Activated T-cell treated with anti-CD3 and anti-CD28 coated beads, Interleukin-2, amount 50 U/mL, for 72 hours (primary cell): ENCODE results near the gene PTPRK. TPM values are rescaled to one million over a fixed set of nuclear protein-coding genes. Genes with fewer than 3 reads are reported as not detected.
"Not testable (repeated sequence)": the region's sequence is repeated elsewhere in the genome, so short reads cannot be mapped to it uniquely, and the experiment has no call there.

Experiments used
- ATAC-seq, 2 donors: fragments of 150-1000 bp; cut with Tn5 transposase; replicated peaks in 1 of 2; 2 replicates each; pipeline ENCODE4 v1.10.0; 2021; ENCODE audit warnings: moderate library complexity in 2 of 2, mild to moderate bottlenecking in 1 of 2
- DNase-seq, 2 donors: peaks; one replicate each; pipeline ENCODE4 v3.0.0; 2021 to 2022; ENCODE audit warnings: mixed read lengths in 1 of 2
- H3K27ac Mint-ChIP-seq: one replicate; pipeline ENCODE4 v1.8.0; 2022; ENCODE audit warnings: mild to moderate bottlenecking, moderate library complexity, mixed read lengths
- H3K27me3 Mint-ChIP-seq: one replicate; pipeline ENCODE4 v1.8.0; 2022; ENCODE audit warnings: low read depth, mixed read lengths
- H3K36me3 Mint-ChIP-seq, 2 donors: one replicate each; pipeline ENCODE4 v1.8.0; 2022; ENCODE audit warnings: mixed read lengths in 2 of 2, mild to moderate bottlenecking in 1 of 2; ENCODE audit not compliant: insufficient read depth in 2 of 2
- H3K4me1 Mint-ChIP-seq: one replicate; pipeline ENCODE4 v1.8.0; 2022; ENCODE audit warnings: low read depth, mixed read lengths
- H3K4me3 Mint-ChIP-seq, 2 donors: one replicate each; pipeline ENCODE4 v1.8.0; 2022; ENCODE audit warnings: mild to moderate bottlenecking in 2 of 2, mixed read lengths in 2 of 2, moderate library complexity in 2 of 2
- H3K9me3 Mint-ChIP-seq, 2 donors: one replicate each; pipeline ENCODE4 v1.8.0; 2022; ENCODE audit warnings: mixed read lengths in 2 of 2
- total RNA-seq, 2 donors: library from RNA; stranded (reverse); gene quantifications; one replicate each; pipeline ENCODE4 v1.2.3, GENCODE V29; 2022

The PTPRK gene
- total RNA-seq, 2 donors from 2014 or later, result 3.8 to 6.4 TPM

DNA sequence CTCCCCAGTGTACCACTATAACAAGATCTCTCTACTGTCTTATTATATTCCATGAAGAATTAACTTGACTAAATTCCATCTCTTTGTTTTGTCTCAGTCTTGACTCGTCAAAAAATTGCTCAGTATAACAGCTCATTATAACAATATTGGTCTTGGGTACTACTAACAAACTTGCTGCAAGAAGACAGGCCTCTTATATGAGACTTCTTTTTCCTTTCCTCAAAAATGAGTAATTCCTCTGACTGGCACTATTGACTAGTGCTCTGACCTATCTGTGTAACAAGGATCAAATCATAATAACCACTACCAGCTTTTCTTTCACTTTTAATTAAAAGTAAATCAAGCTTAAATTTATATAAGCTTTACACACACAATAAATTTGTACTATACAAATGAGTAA is 528.3 kb downstream of the PTPRK start:
- peak overlapping the region; percentile 95 for H3K27ac Mint-ChIP-seq
- peak overlapping the region; percentile 52 to 88 for H3K4me3 Mint-ChIP-seq
- no peaks in the 10 kb centered on the region for H3K27me3 Mint-ChIP-seq
- peaks cover 0 to 4% of the 10 kb centered on the region in 2 donors for H3K36me3 Mint-ChIP-seq
- ATAC-seq (peak; percentile 70 to 87), DNase-seq (no peak)
- peaks cover 0 to 1% of the 10 kb centered on the region in 2 donors for H3K9me3 Mint-ChIP-seq
- peaks cover 32% of the 10 kb centered on the region for H3K4me1 Mint-ChIP-seq

DNA sequence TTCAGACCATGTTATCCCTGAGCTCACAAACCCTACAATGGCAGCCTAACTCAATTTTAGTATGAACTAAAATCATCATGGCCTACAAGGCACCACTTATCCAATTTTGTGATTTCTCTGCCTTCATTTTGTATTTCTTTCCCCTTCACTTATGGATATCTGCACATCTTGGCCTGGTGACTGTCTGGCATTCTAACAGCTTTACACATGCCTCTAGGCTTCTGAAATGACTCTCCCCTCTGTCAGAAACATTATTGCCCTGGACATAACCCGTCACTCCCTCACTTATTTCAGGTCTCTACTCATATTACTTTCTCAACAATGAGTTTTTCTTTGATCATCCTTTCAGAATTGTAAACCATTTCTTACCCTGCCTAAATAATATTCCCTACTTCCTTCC is 530.3 kb downstream of the PTPRK start:
- H3K4me1 Mint-ChIP-seq, result peaks cover 17% of the 10 kb centered on the region
- DNase-seq (no peak), ATAC-seq (peak in 1 of 2 donors; percentile 45)
- peaks cover 0 to 1% of the 10 kb centered on the region in 2 donors for H3K9me3 Mint-ChIP-seq
- peak overlapping the region; percentile 1 for H3K27ac Mint-ChIP-seq
- H3K27me3 Mint-ChIP-seq, result no peaks in the 10 kb centered on the region
- peaks cover 0 to 4% of the 10 kb centered on the region in 2 donors for H3K36me3 Mint-ChIP-seq
- H3K4me3 Mint-ChIP-seq, result peak overlapping the region in 1 of 2 donors; percentile 1

DNA sequence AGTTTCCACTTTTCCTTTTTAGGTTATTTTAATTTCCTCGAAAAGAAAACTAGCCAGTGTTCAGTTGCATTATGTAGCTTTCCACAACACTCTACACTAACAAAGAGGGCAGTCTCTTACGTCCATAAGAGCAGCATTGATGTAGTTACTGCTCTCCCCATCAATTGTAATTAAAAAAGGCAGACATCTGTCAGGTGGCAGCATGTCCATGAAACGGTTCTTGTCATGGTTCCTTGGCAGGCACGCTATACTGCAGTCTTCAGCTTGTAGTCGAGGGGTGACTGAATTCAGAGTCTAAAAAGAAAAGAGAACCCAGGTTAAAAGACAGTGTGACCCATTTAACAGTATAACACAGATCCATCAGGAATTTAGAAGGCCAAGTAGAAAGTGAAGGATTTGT is 539.4 kb downstream of the PTPRK start:
- Mint-ChIP-seq H3K4me3 (peak overlapping the region in 1 of 2 donors; percentile 14), H3K36me3 (peaks cover 4 to 5% of the 10 kb centered on the region in 2 donors), H3K27ac (peak overlapping the region; percentile 54), H3K9me3 (peaks cover 2 to 3% of the 10 kb centered on the region in 2 donors), H3K4me1 (peaks cover 19% of the 10 kb centered on the region), H3K27me3 (no peaks in the 10 kb centered on the region)
- DNase-seq (no peak), ATAC-seq (no peak)

- peaks cover 32% of the 10 kb centered on the region for H3K4me1 Mint-ChIP-seq
- H3K4me3 Mint-ChIP-seq, result peak overlapping the region; percentile 72 to 79
- not testable (repeated sequence) for H3K9me3 Mint-ChIP-seq
Measured at GRCh38 chr6:127978185-127978584, 542.2 kb downstream of the PTPRK start.

GRCh38 chr6:127976796-127977195 is 543.6 kb downstream of the PTPRK start:
- H3K4me3 Mint-ChIP-seq, result no peak overlapping the region
- peaks cover 44% of the 10 kb centered on the region for H3K4me1 Mint-ChIP-seq
- peaks cover 4% of the 10 kb centered on the region in 2 donors for H3K36me3 Mint-ChIP-seq
- H3K27ac Mint-ChIP-seq, result peak overlapping the region; percentile 17
- ATAC-seq, result no peak
- DNase-seq, result no peak
- no peaks in the 10 kb centered on the region for H3K27me3 Mint-ChIP-seq
- peaks cover 2 to 3% of the 10 kb centered on the region in 2 donors for H3K9me3 Mint-ChIP-seq

More at GRCh38 chr6:127978185-127978584, 542.2 kb downstream of the PTPRK start:
- DNase-seq, result peak; percentile 19 to 25
- H3K27ac Mint-ChIP-seq, result peak overlapping the region; percentile 40
- ATAC-seq, result peak; percentile 65 to 74
- not testable (repeated sequence) for H3K27me3 Mint-ChIP-seq, H3K36me3 Mint-ChIP-seq

- ATAC-seq, result no peak
- DNase-seq, result no peak
- Mint-ChIP-seq H3K36me3 (peaks cover 4% of the 10 kb centered on the region in 2 donors), H3K4me1 (peaks cover 51% of the 10 kb centered on the region), H3K27me3 (no peaks in the 10 kb centered on the region), H3K9me3 (peaks cover 2 to 3% of the 10 kb centered on the region in 2 donors), H3K4me3 (no peak overlapping the region), H3K27ac (no peak overlapping the region)
Measured at GRCh38 chr6:127976111-127976510, 544.3 kb downstream of the PTPRK start.

- Mint-ChIP-seq H3K27ac (peak overlapping the region; percentile 92), H3K36me3 (peaks cover 1 to 2% of the 10 kb centered on the region in 2 donors), H3K27me3 (no peaks in the 10 kb centered on the region), H3K4me3 (peak overlapping the region; percentile 78 to 89), H3K9me3 (peaks cover 2% of the 10 kb centered on the region in 2 donors), H3K4me1 (peaks cover 69% of the 10 kb centered on the region)
- ATAC-seq (peak; percentile 40 to 43), DNase-seq (peak; percentile 44 to 59)
Measured at GRCh38 chr6:127972815-127973214, 547.6 kb downstream of the PTPRK start.

DNA sequence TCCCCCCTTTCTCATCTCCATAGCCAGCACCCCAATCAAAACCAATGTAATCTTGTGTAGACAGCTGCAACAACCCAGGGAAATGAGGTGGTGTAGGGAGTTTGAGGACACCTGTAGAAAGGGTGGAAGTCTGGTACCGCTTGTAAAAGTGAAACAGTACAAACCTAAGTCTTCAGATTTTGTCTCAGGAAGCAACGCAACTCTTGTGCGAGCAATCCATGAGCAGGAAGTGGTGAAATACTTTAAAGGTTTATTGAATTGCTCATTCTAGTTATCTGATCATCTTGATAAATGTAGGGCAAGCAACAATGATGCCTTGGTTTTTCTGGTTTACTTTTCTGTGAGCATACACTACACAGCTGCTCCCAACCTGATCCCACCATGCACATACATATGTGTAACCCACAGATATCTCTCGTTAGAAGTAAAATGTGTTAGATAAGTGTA is 548.4 kb downstream of the PTPRK start:
- Mint-ChIP-seq H3K36me3 (peaks cover 1 to 3% of the 10 kb centered on the region in 2 donors), H3K27me3 (no peaks in the 10 kb centered on the region), H3K27ac (peak overlapping the region; percentile 92), H3K9me3 (no peaks in the 10 kb centered on the region), H3K4me1 (peaks cover 67% of the 10 kb centered on the region), H3K4me3 (peak overlapping the region; percentile 78 to 89)
- ATAC-seq (peak; percentile 90 to 92), DNase-seq (peak; percentile 51 to 60)

- Mint-ChIP-seq H3K4me3 (peak overlapping the region; percentile 78 to 89), H3K27me3 (no peaks in the 10 kb centered on the region), H3K27ac (peak overlapping the region; percentile 92), H3K9me3 (no peaks in the 10 kb centered on the region), H3K4me1 (peaks cover 64% of the 10 kb centered on the region), H3K36me3 (peaks cover 1 to 3% of the 10 kb centered on the region in 2 donors)
- ATAC-seq (no peak), DNase-seq (no peak)
Measured at GRCh38 chr6:127971386-127971785, 549.0 kb downstream of the PTPRK start.

GRCh38 chr6:127969701-127970100 is 550.7 kb downstream of the PTPRK start:
- ATAC-seq (no peak), DNase-seq (no peak)
- H3K36me3 Mint-ChIP-seq, result peaks cover 1 to 3% of the 10 kb centered on the region in 2 donors
- no peaks in the 10 kb centered on the region for H3K27me3 Mint-ChIP-seq
- H3K27ac Mint-ChIP-seq, result peak overlapping the region; percentile 54
- H3K4me1 Mint-ChIP-seq, result peaks cover 64% of the 10 kb centered on the region
- H3K4me3 Mint-ChIP-seq, result peak overlapping the region; percentile 72 to 74
- no peaks in the 10 kb centered on the region for H3K9me3 Mint-ChIP-seq

DNA sequence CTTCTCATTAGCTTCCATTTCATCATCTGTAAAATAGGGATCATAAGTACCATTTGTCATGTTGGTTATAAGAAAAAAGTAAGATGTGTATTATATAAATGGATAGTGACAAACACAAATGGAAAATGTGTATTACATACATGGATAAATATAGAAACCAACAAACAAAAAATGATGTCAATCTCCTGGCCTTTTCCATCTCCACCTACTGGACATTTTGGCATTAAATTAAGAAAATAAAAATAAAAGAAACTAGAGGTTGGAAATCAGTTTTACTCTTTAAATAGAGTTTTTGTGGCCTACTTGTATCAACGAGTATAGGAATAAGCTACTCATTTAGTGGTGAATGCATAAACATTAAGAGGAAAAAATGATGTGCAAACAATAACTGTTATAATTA is 552.0 kb downstream of the PTPRK start:
- no peak for ATAC-seq
- H3K27ac Mint-ChIP-seq, result peak overlapping the region; percentile 39
- H3K36me3 Mint-ChIP-seq, result peaks cover 1 to 3% of the 10 kb centered on the region in 2 donors
- DNase-seq, result no peak
- no peak overlapping the region for H3K4me3 Mint-ChIP-seq
- H3K4me1 Mint-ChIP-seq, result peaks cover 53% of the 10 kb centered on the region
- H3K9me3 Mint-ChIP-seq, result no peaks in the 10 kb centered on the region
- no peaks in the 10 kb centered on the region for H3K27me3 Mint-ChIP-seq

GRCh38 chr6:127967708-127968107 is 552.7 kb downstream of the PTPRK start:
- Mint-ChIP-seq H3K27me3 (no peaks in the 10 kb centered on the region), H3K27ac (peak overlapping the region; percentile 39), H3K4me1 (peaks cover 46% of the 10 kb centered on the region), H3K36me3 (peaks cover 0 to 3% of the 10 kb centered on the region in 2 donors), H3K4me3 (peak overlapping the region; percentile 4 to 51), H3K9me3 (peaks cover 0 to under 1% of the 10 kb centered on the region in 2 donors)
- DNase-seq (peak in 1 of 2 donors; percentile 9), ATAC-seq (peak; percentile 18 to 32)

- no peak for DNase-seq
- ATAC-seq, result no peak
- H3K27ac Mint-ChIP-seq, result no peak overlapping the region
- H3K4me3 Mint-ChIP-seq, result no peak overlapping the region
- peaks cover 0 to 3% of the 10 kb centered on the region in 2 donors for H3K36me3 Mint-ChIP-seq
- H3K4me1 Mint-ChIP-seq, result peaks cover 37% of the 10 kb centered on the region
- peaks cover under 1 to 3% of the 10 kb centered on the region in 2 donors for H3K9me3 Mint-ChIP-seq
- H3K27me3 Mint-ChIP-seq, result no peaks in the 10 kb centered on the region
Measured at GRCh38 chr6:127966616-127967015, 553.8 kb downstream of the PTPRK start.

DNA sequence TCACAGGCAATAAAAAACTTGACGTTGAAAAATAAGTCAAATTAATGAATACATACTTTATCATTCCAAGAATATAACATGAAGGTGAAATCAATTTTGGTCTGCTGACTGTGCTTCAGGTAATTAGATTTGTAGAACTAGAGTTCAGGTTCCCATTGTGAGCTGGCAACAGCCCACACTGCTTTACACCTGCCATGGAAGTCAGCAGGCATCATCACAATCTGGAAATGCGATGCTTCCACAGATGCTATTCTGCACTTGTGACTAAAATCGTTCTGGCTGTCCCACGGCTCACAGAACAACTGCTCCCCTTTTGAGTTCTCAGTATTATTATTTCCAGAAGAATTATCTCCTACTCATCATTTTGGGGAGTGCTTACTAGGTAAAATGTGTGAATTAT is 556.9 kb downstream of the PTPRK start:
- no peak overlapping the region for H3K4me3 Mint-ChIP-seq
- peaks cover 3 to 5% of the 10 kb centered on the region in 2 donors for H3K9me3 Mint-ChIP-seq
- no peak for ATAC-seq
- peaks cover 13% of the 10 kb centered on the region for H3K4me1 Mint-ChIP-seq
- peaks cover 0 to 6% of the 10 kb centered on the region in 2 donors for H3K36me3 Mint-ChIP-seq
- no peak overlapping the region for H3K27ac Mint-ChIP-seq
- H3K27me3 Mint-ChIP-seq, result no peaks in the 10 kb centered on the region
- DNase-seq, result no peak
